ENCODE results near the gene ST3GAL4.
"Not testable (repeated sequence)": the region's sequence is repeated elsewhere in the genome, so short reads cannot be mapped to it uniquely, and the experiment has no call there.

Gene ST3GAL4

DNA sequence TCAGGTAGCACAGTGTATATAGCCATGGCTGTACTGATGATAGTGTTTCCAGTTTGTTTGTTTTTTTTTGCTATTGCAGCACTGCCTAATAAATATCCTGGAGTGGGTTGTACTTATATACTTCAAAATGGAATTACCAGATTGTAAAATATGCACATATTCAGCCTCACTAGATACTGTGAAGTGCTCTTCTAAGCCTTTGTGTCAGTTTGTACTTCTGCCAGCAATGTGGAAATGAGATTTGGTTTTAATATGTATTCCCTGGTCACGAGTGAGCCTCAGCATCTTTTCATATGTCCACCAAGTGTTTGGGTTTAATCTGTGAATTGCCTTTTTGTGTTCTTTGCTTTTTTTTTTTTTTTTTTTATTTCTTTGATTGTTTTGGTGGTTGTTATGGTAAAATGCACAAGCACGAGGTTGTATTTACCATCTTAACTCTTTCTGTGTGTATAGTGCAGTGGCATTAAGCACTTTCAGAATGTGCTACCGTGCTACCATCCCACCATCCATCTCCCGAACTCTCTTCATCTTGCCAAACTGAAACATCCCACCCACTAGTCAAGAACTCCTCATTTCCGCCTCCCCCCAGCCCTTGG is 34.9 kb downstream of the ST3GAL4 start:
- DNase-seq (ENCODE audit: low read depth), result no peak

DNA sequence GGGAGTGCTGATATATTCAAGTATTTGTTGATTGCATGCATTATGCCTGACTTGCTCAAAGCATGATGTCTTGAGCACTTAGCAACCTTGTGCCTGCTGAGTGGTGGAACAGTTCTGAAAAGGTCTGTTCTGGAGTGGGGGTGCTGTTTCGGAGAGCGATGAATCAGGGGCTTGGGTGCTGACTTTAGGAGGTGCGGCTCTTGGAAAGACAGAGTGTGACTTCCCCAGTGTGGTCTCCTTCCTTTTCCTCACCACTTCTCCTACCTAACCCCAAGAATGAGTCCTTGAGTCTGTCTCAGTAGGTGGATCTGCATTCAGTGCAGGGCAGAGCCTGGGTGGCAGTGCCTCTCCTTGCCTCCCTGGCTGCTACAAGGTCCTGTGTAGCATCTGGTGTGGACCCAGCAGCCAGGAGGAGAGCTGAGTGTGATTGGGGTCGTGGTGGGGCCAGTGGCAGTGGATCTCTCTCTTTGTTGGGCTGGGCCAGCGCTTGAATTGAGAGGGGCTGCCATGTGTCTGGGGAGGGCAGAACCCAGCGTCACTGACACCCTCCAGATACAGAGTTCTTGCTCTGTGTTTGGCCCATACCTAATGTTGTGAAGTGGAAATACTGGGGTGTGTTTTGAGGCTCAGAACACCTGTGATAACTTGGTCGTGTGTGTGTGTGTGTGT is 35.9 kb downstream of the ST3GAL4 start:
- no peak for DNase-seq (ENCODE audit: low read depth)

GRCh38 chr11:126391970-126392632 is 36.6 kb downstream of the ST3GAL4 start:
- no peak for DNase-seq (ENCODE audit: low read depth)

GRCh38 chr11:126392633-126393013 is 37.1 kb downstream of the ST3GAL4 start:
- DNase-seq (ENCODE audit: low read depth), result no peak

- DNase-seq (ENCODE audit: low read depth), result no peak
Observed at GRCh38 chr11:126393143-126393542, 37.7 kb downstream of the ST3GAL4 start.

DNA sequence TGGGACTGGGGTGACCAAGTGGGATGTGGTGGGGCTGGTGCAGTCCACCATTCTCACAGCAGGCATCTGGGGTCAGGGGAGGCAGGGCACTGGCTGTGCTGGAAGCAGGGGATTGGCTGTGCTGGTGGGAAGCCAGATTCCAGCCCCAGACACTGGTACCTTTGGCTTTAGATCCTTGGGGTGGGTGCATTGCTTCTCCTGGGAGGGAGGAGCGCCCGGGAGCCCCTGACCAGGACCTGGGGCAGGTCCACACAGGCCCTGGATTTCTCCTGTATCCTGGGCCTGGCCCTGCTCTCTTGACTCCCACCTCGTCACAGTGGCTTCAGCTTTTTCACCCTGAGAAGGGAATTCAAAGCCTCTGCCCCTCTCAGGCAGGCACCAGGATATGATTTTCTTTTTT is 38.5 kb downstream of the ST3GAL4 start:
- DNase-seq (ENCODE audit: low read depth), result no peak

- DNase-seq (ENCODE audit: low read depth), result not testable (repeated sequence)
Observed at GRCh38 chr11:126394634-126395072, 39.2 kb downstream of the ST3GAL4 start.

- not testable (repeated sequence) for DNase-seq (ENCODE audit: low read depth)
Observed at GRCh38 chr11:126395784-126396183, 40.3 kb downstream of the ST3GAL4 start.

DNA sequence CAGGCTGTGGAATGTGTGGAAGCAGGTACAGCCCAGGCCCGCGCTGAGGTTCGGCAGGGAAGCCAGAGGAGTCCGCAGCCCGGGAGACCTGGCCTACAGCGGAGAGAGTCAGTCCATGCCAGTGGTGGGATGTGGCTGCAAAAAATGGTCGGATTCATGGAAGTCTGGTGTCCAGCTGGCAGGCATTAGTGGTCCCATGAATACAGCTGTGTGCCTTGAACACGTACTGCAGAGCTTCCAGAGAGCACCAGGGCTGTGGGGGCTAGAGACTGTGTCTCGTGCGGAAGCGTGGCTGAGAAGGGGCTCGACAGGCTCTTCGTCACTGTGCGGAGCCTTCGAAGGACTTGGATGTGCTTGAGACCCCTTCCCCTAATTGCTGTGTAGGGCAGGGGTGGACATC is 40.8 kb downstream of the ST3GAL4 start:
- not testable (repeated sequence) for DNase-seq (ENCODE audit: low read depth)

- DNase-seq (ENCODE audit: low read depth), result no peak
Observed at GRCh38 chr11:126396965-126397364, 41.5 kb downstream of the ST3GAL4 start.

GRCh38 chr11:126398296-126398695 is 42.8 kb downstream of the ST3GAL4 start:
- DNase-seq (ENCODE audit: low read depth), result no peak

- DNase-seq (ENCODE audit: low read depth), result no peak
Observed at GRCh38 chr11:126398721-126399120, 43.2 kb downstream of the ST3GAL4 start.

- no peak for DNase-seq (ENCODE audit: low read depth)
Observed at GRCh38 chr11:126400019-126400418, 44.5 kb downstream of the ST3GAL4 start.

- no peak for DNase-seq (ENCODE audit: low read depth)
Observed at GRCh38 chr11:126400479-126400878, 45.0 kb downstream of the ST3GAL4 start.

GRCh38 chr11:126403022-126403581 is 47.6 kb downstream of the ST3GAL4 start:
- DNase-seq (ENCODE audit: low read depth), result no peak

DNA sequence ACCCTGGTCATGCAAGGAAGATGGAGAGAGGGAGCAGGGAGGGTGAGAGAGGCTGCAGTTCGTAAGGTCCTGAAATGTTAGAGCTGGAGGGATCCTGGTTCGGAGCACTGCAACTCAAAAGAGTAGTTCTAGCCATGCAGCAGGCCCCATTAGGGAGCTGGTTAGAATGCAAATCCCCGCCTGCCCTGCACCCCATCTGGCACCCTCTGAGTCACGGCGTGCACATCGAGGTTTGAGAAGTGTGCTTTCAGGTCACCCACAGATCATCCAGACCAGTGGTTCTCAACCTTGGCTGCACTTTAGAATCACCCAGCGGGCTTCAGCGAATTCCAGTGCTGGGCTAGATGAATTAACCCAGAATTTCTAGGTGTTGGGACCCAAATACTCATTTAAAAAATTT is 48.2 kb downstream of the ST3GAL4 start:
- DNase-seq (ENCODE audit: low read depth), result peak; percentile 24

DNA sequence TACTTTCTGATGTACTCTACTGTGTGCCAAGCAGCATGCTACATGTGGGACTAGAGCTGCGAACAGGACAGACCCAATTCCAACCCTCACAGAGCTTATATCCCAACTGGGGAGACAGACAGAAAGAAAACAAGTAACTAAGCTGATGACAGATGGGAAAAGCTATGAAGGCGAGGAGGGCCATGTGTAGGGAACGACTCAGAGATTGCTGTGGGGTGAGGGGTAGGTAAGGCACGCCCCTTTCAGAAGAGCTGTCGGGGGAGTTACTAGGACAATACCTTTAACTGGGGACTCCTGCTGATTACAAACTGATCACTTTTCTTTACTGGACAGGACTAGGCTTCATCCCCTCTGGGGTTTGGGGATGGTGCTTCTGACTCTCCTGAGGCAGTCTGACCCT is 48.9 kb downstream of the ST3GAL4 start:
- no peak for DNase-seq (ENCODE audit: low read depth)

DNA sequence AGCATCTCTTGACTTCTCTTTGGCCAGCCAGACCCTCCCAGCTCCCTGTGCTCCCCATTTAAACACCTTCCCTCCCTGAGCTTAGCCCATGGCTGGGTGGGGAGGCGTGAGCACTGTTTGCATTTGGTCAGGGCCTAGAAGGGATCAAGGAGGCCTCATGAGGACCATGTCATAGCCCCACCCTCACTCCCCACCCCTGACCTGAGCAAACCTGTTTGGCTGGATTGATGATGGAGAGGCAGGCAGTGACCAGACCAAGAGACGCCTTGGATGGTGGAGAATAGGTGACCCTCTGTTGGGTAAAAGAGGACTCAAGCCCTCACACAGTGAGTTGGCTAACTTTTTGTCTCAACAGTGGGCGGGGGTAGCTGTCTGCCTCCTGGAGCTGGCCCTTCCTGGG is 49.9 kb downstream of the ST3GAL4 start:
- no peak for DNase-seq (ENCODE audit: low read depth)

GRCh38 chr11:126405906-126406305 is 50.4 kb downstream of the ST3GAL4 start:
- no peak for DNase-seq (ENCODE audit: low read depth)

- no peak for DNase-seq (ENCODE audit: low read depth)
Observed at GRCh38 chr11:126406368-126406767, 50.9 kb downstream of the ST3GAL4 start.

GRCh38 chr11:126407101-126407521 is 51.6 kb downstream of the ST3GAL4 start:
- no peak for DNase-seq (ENCODE audit: low read depth)

- no peak for DNase-seq (ENCODE audit: low read depth)
Observed at GRCh38 chr11:126407682-126408288, 52.3 kb downstream of the ST3GAL4 start.

DNA sequence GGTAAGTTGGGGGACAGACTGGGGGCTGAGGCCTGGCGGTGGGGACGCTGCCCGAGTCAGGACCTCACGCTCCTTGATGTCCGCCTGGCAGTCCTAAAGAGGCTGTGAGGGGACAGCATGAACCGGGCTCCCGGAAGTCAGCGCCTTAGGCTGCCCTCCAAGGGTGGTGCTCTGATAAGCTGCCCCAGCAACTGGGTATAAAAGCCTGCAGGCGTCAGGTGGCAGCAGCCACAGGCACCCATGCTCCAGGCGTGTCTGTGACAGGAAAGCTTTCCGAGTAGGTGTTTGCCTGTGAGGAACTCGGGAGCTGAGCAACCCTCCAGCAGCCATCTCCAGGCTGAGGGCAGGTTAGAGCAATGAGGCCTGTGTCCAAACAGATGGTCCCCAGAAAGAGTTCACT is 53.0 kb downstream of the ST3GAL4 start:
- DNase-seq (ENCODE audit: low read depth), result no peak
